Anterior cingulate cortex (tissue), 58 donors: ENCODE results near the gene KCNQ1.

ENCODE experiments used
- DNase-seq, 58 donors: peaks; one replicate each; lab custom pipeline; 2025; lab: John Stamatoyannopoulos, UW

KCNQ1 gene

DNA sequence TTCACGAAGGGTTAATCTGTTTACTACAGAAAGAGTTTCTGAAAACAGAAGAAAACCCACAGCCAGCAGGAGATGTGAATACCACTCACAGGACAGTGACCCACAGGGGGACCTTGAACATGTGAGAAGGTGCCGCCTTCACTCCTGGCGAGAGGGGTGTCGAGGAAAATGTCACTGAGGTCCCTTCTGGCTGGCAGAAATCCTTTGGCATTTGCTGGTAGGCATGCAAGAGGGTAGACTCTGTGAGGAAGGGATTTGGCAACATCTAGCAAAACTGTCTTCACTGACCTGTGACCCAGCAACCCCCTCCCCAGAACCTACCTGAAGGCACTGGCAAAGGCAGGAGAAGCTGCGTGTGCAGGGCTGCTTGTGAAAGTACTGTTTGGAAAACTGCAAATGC, 8.6 kb downstream of the KCNQ1 start:
- DNase-seq = no peak

DNA sequence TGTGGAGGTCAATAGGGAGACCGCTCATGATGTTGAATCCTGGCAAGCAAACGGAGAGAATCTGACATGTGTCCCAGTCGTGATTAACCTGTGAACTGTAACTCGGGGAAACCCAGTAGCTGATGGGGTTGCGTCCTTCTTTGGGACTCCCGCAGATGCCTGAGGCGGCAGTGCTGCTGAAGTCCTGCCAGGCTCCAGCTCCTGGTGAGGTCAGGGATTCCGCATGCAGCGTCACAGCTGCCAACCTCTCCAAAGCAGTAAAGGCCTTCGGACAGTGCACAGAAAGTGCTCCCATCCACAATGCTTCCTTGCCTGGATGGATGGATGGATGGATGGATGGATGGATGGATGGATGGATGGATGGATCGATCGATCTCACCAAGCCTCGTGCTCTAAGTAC, 13.5 kb downstream of the KCNQ1 start:
- no peak for DNase-seq

DNA sequence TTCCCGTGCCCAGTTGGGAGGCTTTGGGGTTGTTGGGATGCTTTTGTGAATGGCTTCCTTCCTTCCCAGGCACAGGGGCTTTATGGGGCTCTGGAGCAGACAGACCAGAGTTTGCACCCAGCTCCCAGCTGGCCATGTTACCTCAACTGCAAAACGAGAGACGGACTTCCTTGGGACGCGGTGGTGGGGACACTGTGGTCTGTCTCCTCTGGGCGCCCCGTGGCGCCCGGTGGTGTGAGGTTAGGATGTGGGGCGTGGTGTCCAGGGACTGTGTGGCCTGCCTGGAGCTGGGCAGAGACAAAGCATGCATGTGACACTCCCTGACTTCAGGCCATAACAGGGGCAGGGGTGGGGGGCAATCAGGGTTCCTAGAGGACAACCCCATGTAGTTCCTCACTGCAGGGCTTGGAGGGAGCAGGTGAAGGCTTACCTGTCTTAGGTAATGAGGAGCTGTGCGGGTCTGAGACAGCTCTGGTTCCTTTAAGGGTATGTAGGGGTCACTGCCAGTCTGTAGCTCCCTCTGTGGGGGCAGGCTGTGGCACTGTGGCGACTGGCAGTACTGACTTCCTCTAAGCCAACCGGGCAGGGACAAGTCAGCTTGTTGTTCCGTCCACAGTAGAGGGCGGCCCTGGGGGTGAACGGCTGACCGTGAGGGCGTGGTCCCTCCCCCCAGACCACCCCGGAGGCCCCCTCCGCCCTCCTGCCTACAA, 14.4 kb downstream of the KCNQ1 start:
- DNase-seq = no peak

DNA sequence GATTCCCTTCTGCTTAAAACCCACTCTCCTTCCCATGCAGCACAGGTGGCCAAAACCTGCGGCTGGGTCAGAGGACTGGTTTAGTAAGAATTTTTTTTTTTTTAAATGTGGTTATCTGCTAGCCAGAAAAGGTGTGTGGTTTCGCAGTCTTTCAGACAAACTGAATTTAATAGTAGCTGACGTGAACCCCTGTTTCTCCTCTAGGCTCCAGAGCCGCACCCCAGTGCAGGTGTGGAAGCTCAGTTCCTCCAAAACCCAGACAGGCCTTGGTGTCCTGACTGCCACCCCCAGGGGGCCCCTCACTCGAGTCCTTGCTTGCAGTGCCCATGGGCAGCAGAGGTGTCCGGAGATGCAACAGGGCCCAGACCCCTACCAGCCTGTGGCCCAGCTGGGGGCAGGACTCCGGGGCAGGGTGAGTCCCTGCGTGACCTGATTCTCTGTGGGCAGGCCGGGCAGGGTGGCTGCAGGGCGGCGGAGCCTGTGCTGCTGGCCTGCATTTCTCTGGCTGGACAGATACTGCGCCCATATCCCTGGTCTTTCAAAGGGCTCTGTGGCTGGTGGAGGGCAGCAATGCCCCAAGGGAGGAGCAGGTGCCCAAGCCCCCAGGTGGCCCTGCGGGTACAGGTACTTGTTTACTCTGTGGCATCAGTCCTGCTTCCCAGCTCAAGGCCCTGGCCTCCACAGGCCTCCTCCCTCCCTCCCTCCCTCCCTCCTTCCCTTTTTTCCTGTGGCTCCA, 15.2 kb downstream of the KCNQ1 start:
- no peak for DNase-seq

DNA sequence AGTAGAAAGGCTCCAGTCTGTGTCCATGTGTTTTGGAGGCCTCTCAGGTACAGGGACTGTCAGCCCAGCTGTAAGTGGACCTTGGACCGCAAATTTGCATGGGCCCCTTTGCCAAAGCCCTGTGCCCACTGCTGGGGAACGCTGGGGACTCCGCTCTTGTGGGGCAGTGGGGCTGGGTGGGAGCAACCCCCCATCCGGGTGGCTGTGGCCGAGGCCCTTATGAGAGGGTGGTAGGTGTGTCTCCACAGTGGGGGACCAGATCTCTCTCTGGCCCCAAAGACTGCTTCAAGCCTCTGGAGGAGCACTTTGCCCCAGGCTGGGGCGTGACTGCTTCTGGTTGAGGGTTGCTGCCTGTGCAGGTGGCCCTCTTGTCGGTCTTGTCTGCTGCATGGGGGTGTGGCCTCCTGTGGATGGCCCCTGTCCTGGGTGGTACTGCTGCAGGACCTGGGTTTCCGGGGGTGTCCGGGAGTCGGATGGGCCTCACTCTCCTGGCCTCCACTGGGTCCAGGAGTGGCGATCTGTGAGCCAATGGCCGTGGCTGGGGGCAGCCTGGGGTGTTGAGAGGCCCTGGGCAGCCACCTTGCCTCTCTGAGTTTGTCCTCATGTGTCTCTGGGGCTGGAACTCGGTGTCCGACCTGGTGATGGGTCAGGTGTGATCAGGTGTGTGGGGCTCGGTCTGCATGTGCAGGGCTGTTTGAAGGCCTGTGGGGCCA, 15.9 kb downstream of the KCNQ1 start:
- no peak for DNase-seq

DNA sequence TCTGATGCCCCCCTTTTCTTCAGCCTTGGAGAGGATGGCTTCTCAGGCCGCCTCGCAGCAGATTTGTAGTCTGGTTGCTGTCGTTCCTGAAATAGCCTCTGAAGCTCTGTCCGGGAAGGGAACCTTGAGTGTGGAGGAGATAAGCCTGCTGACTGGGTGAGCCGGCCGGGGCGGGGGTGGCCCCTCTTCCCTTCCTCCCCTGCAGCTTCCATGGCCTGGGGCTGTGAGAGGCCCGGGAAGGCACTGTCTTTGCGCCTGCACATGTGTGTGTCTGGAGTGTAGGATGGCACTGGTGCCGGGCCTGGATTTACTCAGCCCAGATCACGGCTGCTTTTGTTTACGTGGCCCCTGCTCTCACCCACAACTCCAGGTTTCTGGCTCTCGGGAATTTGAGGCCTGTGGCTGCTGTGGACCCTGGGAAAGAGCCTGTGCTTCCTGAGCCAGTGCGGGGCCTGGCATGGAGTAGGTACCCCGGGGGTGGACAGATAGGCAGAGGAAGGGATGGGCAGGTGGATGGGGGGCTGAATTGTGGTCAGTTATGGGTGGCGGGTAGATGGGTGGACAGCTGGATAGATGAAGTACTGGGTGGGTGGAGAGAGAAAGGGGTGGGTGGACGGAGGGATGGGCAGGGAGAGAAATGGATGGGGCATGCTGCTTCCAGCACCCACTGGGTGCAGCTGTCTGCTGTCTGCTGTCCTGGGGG, 16.6 kb downstream of the KCNQ1 start:
- no peak for DNase-seq

DNA sequence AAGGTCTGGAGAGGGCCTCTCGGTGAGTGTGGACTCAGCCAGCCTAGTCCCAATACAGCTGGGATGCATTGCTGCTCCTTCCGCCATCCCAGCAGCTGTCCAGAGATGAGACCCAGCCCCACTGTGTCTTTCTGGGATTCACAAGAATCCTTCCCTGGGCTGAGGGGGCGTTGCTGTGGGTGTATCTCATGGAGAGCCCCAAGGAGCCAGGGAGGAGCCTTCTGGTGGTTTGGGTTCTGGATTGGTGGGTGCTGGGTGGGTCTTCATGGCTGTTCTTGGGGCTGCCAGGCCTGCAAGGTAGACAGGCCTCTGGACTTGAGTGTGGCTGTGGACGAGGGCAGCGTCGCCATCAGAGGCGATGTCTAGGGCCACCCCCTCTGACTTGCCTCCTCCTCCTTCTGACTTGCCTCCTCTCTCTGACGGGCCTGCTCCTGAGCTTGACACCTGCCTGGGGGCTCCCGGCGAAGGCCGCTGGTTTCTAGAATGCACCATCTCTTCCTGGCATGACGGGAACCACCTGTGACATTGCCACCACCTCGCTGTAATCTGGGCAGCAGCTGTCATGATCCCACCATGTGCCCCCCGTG, 17.2 kb downstream of the KCNQ1 start:
- no peak for DNase-seq

DNA sequence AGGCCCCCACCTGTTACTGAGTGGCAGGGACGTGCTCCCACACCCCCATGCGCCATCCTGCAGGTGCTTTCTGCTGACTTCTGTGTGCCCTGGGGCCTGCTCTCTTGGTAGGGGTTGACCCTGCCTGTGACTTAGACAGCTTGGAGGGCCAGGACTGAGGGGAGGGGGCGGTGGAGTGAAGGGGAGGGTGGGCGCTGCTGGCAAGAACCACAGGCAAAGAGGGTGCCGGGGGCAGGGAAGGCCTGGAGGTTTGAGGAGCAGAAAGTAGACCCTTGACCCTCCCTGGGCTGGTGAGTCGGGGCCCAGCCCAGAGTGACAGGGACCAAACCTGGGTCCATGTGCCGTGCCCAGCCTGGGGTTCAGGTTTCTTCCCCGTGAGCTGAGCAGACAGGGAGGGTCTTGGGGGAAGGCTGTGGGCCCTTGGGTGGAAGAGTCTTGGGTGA, 17.8 kb downstream of the KCNQ1 start:
- DNase-seq = no peak

DNA sequence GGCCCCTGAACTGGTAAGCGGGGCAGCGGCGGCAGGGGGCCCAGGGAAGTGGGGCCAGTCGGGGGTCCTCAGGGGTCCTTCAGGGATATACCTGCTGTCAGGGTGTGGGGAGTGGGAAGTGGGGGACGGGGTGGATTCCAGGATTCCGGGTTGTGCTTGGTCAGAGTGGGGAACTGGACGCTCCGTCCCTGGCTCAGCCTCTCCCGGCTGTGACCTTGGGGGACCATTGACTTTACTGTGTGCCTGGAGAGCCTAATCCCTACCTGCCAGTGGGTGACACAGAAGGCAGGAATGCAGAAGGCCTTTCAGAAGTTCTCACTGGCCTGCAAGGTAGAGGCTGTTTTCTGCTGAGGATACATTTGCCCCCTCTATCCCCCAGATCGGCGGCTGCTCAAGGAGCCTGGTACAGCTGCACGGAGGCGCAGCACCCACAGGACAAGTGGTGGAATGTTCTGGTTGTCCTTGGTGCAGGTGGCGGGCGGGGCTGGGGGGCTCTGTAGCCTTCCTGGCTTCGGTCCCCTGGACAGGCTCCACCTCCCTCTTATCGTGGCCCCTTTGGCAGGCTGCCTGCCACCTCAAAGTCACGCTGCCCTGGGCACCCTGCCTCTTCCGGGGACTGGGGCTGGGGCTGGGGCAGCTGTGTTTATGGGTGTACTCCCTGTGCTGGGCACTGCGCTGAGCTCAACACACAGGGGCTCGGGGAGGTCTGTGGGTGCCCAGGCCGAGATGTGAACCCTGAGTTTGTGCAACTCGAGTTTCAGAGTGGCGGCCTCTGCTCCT, 18.4 kb downstream of the KCNQ1 start:
- DNase-seq = no peak

DNA sequence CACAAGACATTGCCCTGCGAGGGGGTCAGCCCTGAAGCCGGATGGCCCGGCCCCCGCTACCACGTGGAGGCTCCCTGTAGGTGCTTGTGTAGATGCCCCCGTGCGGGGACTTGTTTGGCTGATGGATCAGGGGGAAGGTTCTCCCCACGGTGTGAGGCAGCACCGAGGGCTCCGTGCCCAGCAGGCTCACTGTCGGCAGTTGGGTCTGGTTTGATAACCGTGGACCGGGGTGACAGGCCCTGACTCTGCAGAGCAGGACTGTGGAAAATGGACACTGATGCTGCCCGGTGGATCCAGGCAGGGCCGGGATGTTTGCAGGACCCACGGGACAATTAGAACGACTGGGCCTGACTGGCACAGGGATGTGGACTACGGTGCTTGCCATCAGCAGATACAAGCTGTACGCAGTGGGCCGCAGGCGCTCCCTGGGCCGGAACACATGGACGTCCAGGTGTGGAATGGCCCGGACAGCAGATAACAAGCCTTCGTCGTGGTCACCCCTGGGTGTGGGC, 19.0 kb downstream of the KCNQ1 start:
- DNase-seq = no peak

DNA sequence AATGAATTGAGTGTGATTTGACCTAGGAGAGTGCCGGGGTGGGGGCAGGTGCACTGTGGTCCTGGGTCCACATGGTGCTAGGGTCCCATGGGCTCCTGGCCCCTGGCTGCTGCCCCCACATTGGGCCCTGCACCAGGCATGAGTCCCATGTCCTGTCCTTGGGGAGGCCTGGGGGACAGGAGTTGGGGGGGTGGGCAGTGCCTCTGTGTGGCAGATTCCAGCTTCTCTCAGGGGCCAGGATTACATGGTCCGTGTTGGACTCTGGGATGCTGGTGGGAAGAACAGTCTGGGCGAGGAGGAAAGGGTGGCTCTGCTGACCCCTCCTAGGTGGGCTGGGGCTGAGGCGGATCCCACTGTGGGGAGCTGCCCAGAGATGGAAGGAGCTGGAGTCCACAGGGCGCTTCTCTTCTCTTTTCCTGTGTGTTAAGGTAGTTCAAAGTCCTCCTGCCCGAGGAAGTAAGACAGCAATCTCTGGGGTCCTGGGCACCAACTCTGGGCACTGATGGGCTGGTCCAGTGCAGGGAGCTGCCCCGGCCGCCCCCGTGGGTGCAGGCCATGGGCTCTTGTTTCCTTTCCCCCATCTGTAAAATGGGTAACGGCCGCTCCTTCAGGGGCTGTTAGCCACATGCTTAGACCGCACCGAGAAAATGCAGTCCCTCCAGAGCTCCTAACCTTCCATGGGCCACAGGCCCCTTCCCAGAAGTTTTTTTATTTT, 19.8 kb downstream of the KCNQ1 start:
- DNase-seq = no peak

DNA sequence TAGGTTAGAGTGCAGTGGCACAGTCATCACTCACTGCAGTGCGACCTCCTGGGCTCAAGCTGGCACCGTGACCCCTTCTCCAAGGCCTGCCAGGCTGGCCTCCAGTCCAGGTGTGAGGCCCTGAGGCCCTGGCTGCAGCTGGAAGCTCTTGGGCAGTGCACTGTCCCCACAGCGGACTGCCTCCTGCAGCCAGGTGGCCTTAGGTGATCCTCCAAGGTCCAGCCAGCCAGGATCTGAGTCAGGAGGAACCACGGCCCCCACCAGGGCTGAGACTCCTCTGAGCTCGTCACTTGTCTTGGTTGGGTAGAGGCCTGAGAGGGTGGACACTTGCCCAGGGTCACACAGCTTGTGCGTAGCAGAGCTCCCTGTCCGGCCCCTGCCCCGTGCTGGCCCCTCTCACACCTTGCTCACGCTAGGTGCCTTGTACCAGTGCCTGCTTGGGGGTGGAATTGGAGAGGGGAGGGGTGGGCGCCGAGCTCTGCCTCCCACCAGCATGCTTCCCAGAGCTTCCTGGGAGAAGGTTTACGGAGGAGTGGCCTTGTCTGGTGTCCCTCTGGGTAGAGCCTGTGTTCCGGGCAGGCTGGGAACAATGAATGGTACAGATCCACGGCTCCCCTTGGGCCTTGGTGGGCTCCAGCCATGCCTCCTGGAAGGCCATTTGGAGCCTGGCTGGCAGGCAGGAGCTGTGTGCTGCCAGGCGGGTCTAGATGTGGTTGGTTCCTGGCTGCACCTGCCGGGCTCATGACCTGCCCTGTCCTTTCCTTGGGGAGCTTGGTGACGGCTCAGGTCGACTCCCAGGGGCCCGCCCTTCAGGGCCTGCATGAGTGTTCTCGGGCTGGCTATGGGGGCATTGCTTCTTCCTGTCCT, 20.6 kb downstream of the KCNQ1 start:
- no peak for DNase-seq

DNA sequence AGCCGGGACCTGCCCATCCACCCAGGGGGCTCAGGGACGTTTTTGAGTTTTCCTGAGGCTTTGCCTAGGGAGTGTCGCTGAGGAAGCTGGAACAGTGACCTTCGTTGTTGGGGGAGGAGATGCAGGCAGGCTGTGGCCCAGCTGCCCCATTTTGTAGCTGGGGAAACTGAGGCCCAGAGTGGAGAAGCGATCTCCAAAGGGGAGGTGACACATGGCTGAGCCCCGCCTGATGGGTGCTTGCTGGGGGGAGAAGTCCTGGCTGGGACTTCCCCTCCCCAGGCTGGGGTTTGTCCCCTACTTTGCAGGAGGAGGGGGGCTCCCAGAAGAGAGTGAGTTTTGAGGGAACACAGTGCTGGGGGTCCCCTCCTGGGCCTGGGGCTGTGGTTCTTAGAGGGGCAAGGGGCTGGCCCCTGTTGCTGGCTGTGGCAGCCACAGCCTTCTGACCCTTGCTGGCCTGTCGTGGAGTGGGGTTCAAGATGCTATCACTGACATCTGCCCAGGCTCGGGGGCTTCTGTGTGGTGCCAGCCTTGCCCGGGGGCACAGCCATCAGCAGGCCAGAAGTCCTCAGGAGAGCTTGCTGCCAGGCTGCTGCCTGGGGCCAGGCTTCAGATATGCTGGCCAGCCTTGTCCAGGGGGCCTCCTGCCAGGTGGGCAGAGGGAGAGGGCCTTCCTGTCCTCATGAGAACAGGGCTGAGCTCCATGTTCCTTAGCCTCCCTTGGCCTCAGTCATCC, 21.4 kb downstream of the KCNQ1 start:
- no peak for DNase-seq

DNA sequence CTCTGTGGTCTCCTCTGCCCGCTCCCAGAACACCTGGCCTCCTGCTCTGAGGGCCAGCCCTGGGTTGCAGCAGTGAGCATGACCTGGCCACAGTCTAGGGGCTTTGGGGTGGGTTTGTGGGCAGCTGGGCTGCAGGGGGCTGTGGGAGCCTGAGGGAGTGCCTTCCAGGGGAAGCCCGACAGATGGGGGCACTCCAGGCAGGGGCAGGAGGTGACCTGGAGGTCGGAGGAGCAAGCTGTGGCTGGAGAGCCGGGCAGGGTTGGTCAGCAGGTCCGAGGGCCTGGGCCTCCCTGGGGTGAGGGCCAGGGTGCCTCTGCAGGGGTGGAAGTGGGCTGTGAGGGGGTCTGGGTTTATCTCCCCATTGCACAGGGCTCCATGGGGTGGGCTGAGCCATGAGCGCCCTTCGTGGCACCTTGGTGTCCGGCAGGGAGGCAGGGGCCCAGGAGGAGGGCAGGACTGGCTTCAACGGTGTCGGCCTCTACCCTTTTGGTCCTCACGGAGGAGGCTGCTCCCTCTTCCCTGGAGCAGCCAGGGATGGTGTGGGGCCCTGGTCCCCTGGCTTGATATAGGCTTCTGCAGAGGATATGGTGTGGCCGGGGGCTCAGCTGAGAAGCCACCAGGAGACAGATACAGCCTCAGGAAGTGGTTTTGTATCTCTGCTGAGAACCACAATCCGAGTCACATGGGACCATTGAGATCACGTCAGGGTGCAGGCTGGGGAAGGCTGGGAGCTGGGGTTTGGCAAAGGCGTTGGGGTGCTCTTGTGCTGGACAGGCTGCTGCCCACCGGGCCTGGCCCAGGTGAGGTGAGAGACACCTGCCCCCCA, 22.3 kb downstream of the KCNQ1 start:
- DNase-seq = no peak

DNA sequence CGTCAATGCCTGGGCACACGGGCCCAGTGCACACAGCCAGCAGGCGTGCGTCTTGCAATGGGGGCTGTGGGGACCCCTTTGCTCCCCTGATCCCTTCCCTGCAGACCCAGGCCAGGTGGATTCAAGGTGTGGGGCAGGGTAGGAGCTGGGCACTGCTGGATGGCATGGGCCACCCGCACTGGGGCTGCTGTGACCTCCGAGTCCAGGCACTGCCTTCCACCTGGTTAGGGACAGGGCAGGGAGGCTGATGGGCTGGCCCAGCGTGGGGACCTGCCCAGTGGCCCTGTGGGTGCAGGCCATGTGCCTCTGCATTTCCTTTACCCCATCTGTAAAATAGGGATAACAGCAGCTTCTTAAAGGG, 22.9 kb downstream of the KCNQ1 start:
- no peak for DNase-seq
